GM12878 (cell line): ENCODE measurements around the gene SSBP3. TPM values are rescaled to one million over a fixed set of nuclear protein-coding genes. Genes with fewer than 3 reads are reported as not detected.

ENCODE experiments used
- ATAC-seq: fragments of 200-7000 bp; cut with Tn5 transposase; 3 replicates; pipeline ENCODE4 v1.9.1; 2020; ENCODE audit warnings: mild to moderate bottlenecking, moderate library complexity
- BruUV-seq: library from RNA; stranded (reverse); fragments of 400-500 nt; replicated peaks from 2 replicates; lab custom pipeline; 2021; lab: Mats Ljungman, UMichigan
- CTCF ChIA-PET: fragments of 300-600 bp; sonication (Branson Sonifier 250); formaldehyde crosslinking; extraction: SDS; loops from one replicate; lab custom pipeline; 2021; ENCODE audit warnings: inconsistent platforms; lab: Yijun Ruan, JAX
- POLR2A ChIA-PET: fragments of 350-600 bp; formaldehyde crosslinking; extraction: SDS; loops from one replicate; lab custom pipeline; 2021; ENCODE audit warnings: inconsistent platforms; lab: Charles Lee
- RAD21 ChIA-PET: fragments of 300-600 bp; sonication (Branson Sonifier 250); formaldehyde crosslinking; loops from one replicate; lab custom pipeline; 2023; ENCODE audit warnings: antibody characterized with exemption; ENCODE audit not compliant: unreplicated experiment; lab: Charles Lee
- SMC1A ChIA-PET: fragments of 300-600 bp; sonication (Branson Sonifier 250); formaldehyde crosslinking; loops from one replicate; lab custom pipeline; 2023; ENCODE audit not compliant: unreplicated experiment, uncharacterized antibody; lab: Charles Lee
- DNase-seq: peaks from one replicate; pipeline ENCODE4 v3.0.0-alpha.2; 2011; ENCODE audit warnings: low read depth, low spot score
- FAIRE-seq: peaks from 3 replicates; lab custom pipeline; 2011; peaks lifted over from hg19 to GRCh38; lab: Jason Lieb, UNC
- H2AFZ ChIP-seq: 2 replicates; pipeline ENCODE4 v1.6.0; 2011; ENCODE audit warnings: low read depth, low read length, control low read depth; ENCODE audit not compliant: control insufficient read depth
- H3K27ac ChIP-seq: 2 replicates; pipeline ENCODE4 v1.5.1; 2011; ENCODE audit warnings: control low read depth; ENCODE audit not compliant: control insufficient read depth, insufficient read depth
- H3K27me3 ChIP-seq, 2 experiments: replicated peaks in 1 of 2; 2 replicates each; pipeline versions ENCODE4 v1.6.0 to v1.6.1; 2011; ENCODE audit warnings: low read length in 1 of 2; ENCODE audit not compliant: control insufficient read depth in 2 of 2, insufficient read depth in 2 of 2
- H3K36me3 ChIP-seq, 2 experiments: 2 replicates each; pipeline ENCODE4 v1.5.1; 2011; ENCODE audit warnings: low read length in 1 of 2; ENCODE audit not compliant: control insufficient read depth in 2 of 2, insufficient read depth in 2 of 2
- H3K4me1 ChIP-seq: 2 replicates; pipeline ENCODE4 v1.6.1; 2011; ENCODE audit warnings: mild to moderate bottlenecking, low read length, moderate library complexity, mixed read lengths; ENCODE audit not compliant: control insufficient read depth, insufficient read depth
- H3K4me2 ChIP-seq: 2 replicates; pipeline ENCODE4 v1.6.0; 2011; ENCODE audit warnings: control low read depth; ENCODE audit not compliant: control insufficient read depth, insufficient read depth
- H3K4me3 ChIP-seq: fragments of 200-600 bp; sonication (generic); 2 replicates; pipeline ENCODE4 v1.5.1; 2016
- H3K79me2 ChIP-seq: 2 replicates; pipeline ENCODE4 v1.6.0; 2011; ENCODE audit warnings: low read length; ENCODE audit not compliant: control insufficient read depth, insufficient read depth
- H3K9ac ChIP-seq: 2 replicates; pipeline ENCODE4 v1.8.0; 2011; ENCODE audit warnings: low read length, control low read depth, mixed read lengths; ENCODE audit not compliant: control insufficient read depth, insufficient read depth
- H3K9me3 ChIP-seq: replicated peaks from 3 replicates; pipeline ENCODE4 v1.5.1; 2011; ENCODE audit warnings: mild to moderate bottlenecking, low read length; ENCODE audit not compliant: control insufficient read depth, insufficient read depth
- H4K20me1 ChIP-seq: 2 replicates; pipeline ENCODE4 v1.6.0; 2011; ENCODE audit not compliant: control insufficient read depth, insufficient read depth
- BCL11A ChIP-seq: IDR thresholded peaks from 2 replicates; pipeline ENCODE4 v1.6.1; 2011; ENCODE audit warnings: low read depth, low read length
- BCLAF1 ChIP-seq: fragments of 450-650 bp; IDR thresholded peaks from 2 replicates; pipeline ENCODE4 v1.6.1; 2017; ENCODE audit warnings: antibody characterized with exemption, mild to moderate bottlenecking, moderate library complexity
- CBFB ChIP-seq: IDR thresholded peaks from 2 replicates; pipeline ENCODE4 v1.6.1; 2016; ENCODE audit warnings: antibody characterized with exemption, low read depth
- CBX5 ChIP-seq: sonication (generic); IDR thresholded peaks from 2 replicates; pipeline ENCODE4 v1.6.1; 2016; ENCODE audit warnings: low read depth, moderate library complexity, mild to moderate bottlenecking, inconsistent platforms
- CEBPZ ChIP-seq: fragments of 150-350 bp; IDR thresholded peaks from 2 replicates; pipeline ENCODE4 v1.6.1; 2016; ENCODE audit warnings: low read depth, low read length
- CHD4 ChIP-seq: fragments of 200-600 bp; sonication (generic); IDR thresholded peaks from 2 replicates; pipeline ENCODE4 v1.6.1; 2016; ENCODE audit warnings: mild to moderate bottlenecking
- DPF2 ChIP-seq: fragments of 450-650 bp; IDR thresholded peaks from 2 replicates; pipeline ENCODE4 v1.6.1; 2017; ENCODE audit warnings: mild to moderate bottlenecking
- IKZF2 ChIP-seq, 2 experiments: fragments of 450-650 bp; IDR thresholded peaks; 2 replicates each; pipeline ENCODE4 v1.6.1; 2017; ENCODE audit warnings: mild to moderate bottlenecking in 2 of 2, moderate library complexity in 2 of 2
- IRF4 ChIP-seq: IDR thresholded peaks from 2 replicates; pipeline ENCODE4 v1.6.1; 2011; ENCODE audit warnings: low read depth, low read length
- MYC ChIP-seq: IDR thresholded peaks from 2 replicates; pipeline ENCODE4 v1.6.1; 2011; ENCODE audit warnings: mild to moderate bottlenecking, low read length, moderate library complexity, inconsistent platforms; ENCODE audit not compliant: insufficient read depth, insufficient replicate concordance, insufficient read length, severe bottlenecking
- NFYB ChIP-seq: IDR thresholded peaks from 2 replicates; pipeline ENCODE4 v1.6.1; 2011; ENCODE audit warnings: low read depth, mild to moderate bottlenecking, low read length, improper control_type of control experiment, moderate library complexity; ENCODE audit not compliant: insufficient read depth
- RFX5 ChIP-seq: IDR thresholded peaks from 2 replicates; pipeline ENCODE4 v1.6.1; 2011; ENCODE audit warnings: low read depth, low read length, improper control_type of control experiment
- SMARCA5 ChIP-seq: fragments of 450-650 bp; IDR thresholded peaks from 2 replicates; pipeline ENCODE4 v1.6.1; 2017; ENCODE audit warnings: mild to moderate bottlenecking
- STAT3 ChIP-seq: IDR thresholded peaks from 2 replicates; pipeline ENCODE4 v1.6.1; 2011; ENCODE audit warnings: low read depth, low read length, improper control_type of control experiment
- TAF1 ChIP-seq: IDR thresholded peaks from 2 replicates; pipeline ENCODE4 v1.6.1; 2011; ENCODE audit warnings: mild to moderate bottlenecking, low read depth, low read length, borderline replicate concordance
- TARDBP ChIP-seq: IDR thresholded peaks from 2 replicates; pipeline ENCODE4 v1.6.1; 2016; ENCODE audit warnings: borderline replicate concordance
- WGBS: methylation state at CpG from one replicate; pipeline ENCODE4 v1.1.6; 2016; ENCODE audit warnings: low lambda C conversion rate; ENCODE audit not compliant: insufficient replicate concordance, insufficient coverage; ENCODE audit errors: missing lambda C conversion rate; 5-methylcytosine and 5-hydroxymethylcytosine counted together
- in situ Hi-C: fragments of 300-500 bp; cut with MboI; formaldehyde crosslinking; loops from 9 replicates; pipeline ENCODE4 v1.14.3; 2018; ENCODE audit warnings: mixed read lengths
- intact Hi-C: fragments of 100-400 bp; cut with micrococcal nuclease; formaldehyde crosslinking; loops from one replicate; pipeline ENCODE4 v1.14.2; 2022; ENCODE audit not compliant: unreplicated experiment
- polyA plus RNA-seq, 11 experiments: library from polyadenylated mRNA; depleted of rRNA in 4 of 11; unstranded in 6 of 11; stranded (reverse) in 5 of 11; fragments of >200 nt; fragmentation: Nextera tagmentation in 4 of 11; fragmentation: Illumina TruSeq in 1 of 11; extraction: Ambion mirVana in 4 of 11; extraction: Trizol in 1 of 11; gene quantifications; 1 replicate in 1 of 11; 2 replicates in 10 of 11; pipeline versions ENCODE4 v1.2.1 to v1.2.3, GENCODE V29; 2011 to 2016; ENCODE audit warnings: inconsistent platforms in 2 of 11, missing spikeins in 2 of 11, low read depth in 1 of 11
- total RNA-seq, 4 experiments: library from RNA; depleted of rRNA in 3 of 4; stranded (reverse); fragments of >200 nt in 3 of 4; fragmentation: Illumina TruSeq in 1 of 4; extraction: Trizol in 1 of 4; gene quantifications; 2 replicates each; pipeline versions ENCODE4 v1.2.1 to v1.2.3, GENCODE V29; 2013 to 2021

The SSBP3 gene
- total and polyA plus RNA-seq, 10 of the 15 experiments (the other 5 are each of a cell fraction or from before 2014, with no cell fraction given) = 4.1 to 51.7 (median 17.1) TPM

- TF ChIP-seq BCLAF1 = no peak
- no peak for TF ChIP-seq IKZF2 (IDR thresholded peaks at IDR 0.05)
- no peak for TF ChIP-seq MYC
- TF ChIP-seq IRF4 = no peak
- TF ChIP-seq CBFB = no peak
- no peak for TF ChIP-seq NFYB
- TF ChIP-seq TAF1 = no peak
- no peak for TF ChIP-seq RFX5
- TF ChIP-seq SMARCA5 = no peak
- no peak for TF ChIP-seq CHD4
- no peak for TF ChIP-seq STAT3
- TF ChIP-seq BCL11A = no peak
These were observed 51.3 kb downstream of the SSBP3 start (continued) for GRCh38 chr1:54354899-54355298.

- in situ Hi-C loops (no loop called here), intact Hi-C loops (no loop called here)
- Histone ChIP-seq H3K4me2 (no peak overlapping the region), H3K4me1 (peaks cover 20% of the 10 kb centered on the region), H2AFZ (no peak overlapping the region), H3K4me3 (no peak overlapping the region), H3K79me2 (peaks cover 24% of the 10 kb centered on the region), H3K9ac (no peak overlapping the region), H3K27ac (no peak overlapping the region), H3K9me3 (no peaks in the 10 kb centered on the region), H3K27me3 (no peaks in the 10 kb centered on the region), H3K36me3 (peaks cover 0 to 6% of the 10 kb centered on the region in 2 experiments; a peak in 2 of 4 replicates), H4K20me1 (no peaks in the 10 kb centered on the region)
- ATAC-seq (no peak), DNase-seq (no peak), FAIRE-seq (no peak)
- 97% methylated on average over 4 of the region's 4 CpGs for WGBS
- CTCF ChIA-PET = no interaction called here
- POLR2A ChIA-PET = no interaction called here
- RAD21 ChIA-PET = no interaction called here
- SMC1A ChIA-PET = interaction anchor here (0.9 kb wide), 1 partner anchor 43 kb away, joined by 3 read pairs; no protein-coding TSS in a partner anchor
- BruUV-seq = no TSS peak
- no peak for TF ChIP-seq TARDBP
- TF ChIP-seq CEBPZ = no peak
- TF ChIP-seq CBX5 = no peak
- no peak for TF ChIP-seq DPF2
These were observed 52.2 kb downstream of the SSBP3 start for GRCh38 chr1:54353959-54354358.
